Ectodermal cell (in vitro differentiated cells): ENCODE data around the gene IFT172. TPM values are rescaled to one million over a fixed set of nuclear protein-coding genes. Genes with fewer than 3 reads are reported as not detected.
"Not testable (repeated sequence)": the region's sequence is repeated elsewhere in the genome, so short reads cannot be mapped to it uniquely, and the experiment has no call there.

ENCODE experiments used
- H3K27ac ChIP-seq: 2 replicates; pipeline ENCODE4 v1.7.0; 2013; ENCODE audit warnings: mild to moderate bottlenecking, low read depth, low read length; ENCODE audit not compliant: insufficient read depth, poor library complexity, severe bottlenecking
- H3K27me3 ChIP-seq: 2 replicates; pipeline ENCODE4 v1.7.0; 2013; ENCODE audit warnings: mild to moderate bottlenecking, low read length; ENCODE audit not compliant: insufficient read depth, control insufficient read depth, poor library complexity, severe bottlenecking
- H3K36me3 ChIP-seq: one replicate; pipeline ENCODE4 v1.7.0; 2013; ENCODE audit warnings: low read length; ENCODE audit not compliant: control insufficient read depth, insufficient read depth
- H3K4me1 ChIP-seq: one replicate; pipeline ENCODE4 v1.7.0; 2013; ENCODE audit warnings: low read length; ENCODE audit not compliant: control insufficient read depth, insufficient read depth
- H3K4me3 ChIP-seq: 2 replicates; pipeline ENCODE4 v1.7.0; 2013; ENCODE audit warnings: low read depth, low read length, control low read depth; ENCODE audit not compliant: insufficient read depth
- H3K9me3 ChIP-seq: 2 replicates; pipeline ENCODE4 v1.7.0; 2013; ENCODE audit warnings: mild to moderate bottlenecking, low read length, moderate library complexity; ENCODE audit not compliant: control insufficient read depth
- WGBS, 2 experiments: methylation state at CpG; one replicate each; pipeline ENCODE4 v1.1.7; 2013; ENCODE audit warnings: missing lambda C conversion rate in 2 of 2; 5-methylcytosine and 5-hydroxymethylcytosine counted together
- polyA plus RNA-seq, 4 experiments: library from polyadenylated mRNA; stranded (reverse); fragments of 50-300 nt; gene quantifications; one replicate each; pipeline ENCODE4 v1.2.3, GENCODE V29; 2013

The IFT172 gene, protein sequence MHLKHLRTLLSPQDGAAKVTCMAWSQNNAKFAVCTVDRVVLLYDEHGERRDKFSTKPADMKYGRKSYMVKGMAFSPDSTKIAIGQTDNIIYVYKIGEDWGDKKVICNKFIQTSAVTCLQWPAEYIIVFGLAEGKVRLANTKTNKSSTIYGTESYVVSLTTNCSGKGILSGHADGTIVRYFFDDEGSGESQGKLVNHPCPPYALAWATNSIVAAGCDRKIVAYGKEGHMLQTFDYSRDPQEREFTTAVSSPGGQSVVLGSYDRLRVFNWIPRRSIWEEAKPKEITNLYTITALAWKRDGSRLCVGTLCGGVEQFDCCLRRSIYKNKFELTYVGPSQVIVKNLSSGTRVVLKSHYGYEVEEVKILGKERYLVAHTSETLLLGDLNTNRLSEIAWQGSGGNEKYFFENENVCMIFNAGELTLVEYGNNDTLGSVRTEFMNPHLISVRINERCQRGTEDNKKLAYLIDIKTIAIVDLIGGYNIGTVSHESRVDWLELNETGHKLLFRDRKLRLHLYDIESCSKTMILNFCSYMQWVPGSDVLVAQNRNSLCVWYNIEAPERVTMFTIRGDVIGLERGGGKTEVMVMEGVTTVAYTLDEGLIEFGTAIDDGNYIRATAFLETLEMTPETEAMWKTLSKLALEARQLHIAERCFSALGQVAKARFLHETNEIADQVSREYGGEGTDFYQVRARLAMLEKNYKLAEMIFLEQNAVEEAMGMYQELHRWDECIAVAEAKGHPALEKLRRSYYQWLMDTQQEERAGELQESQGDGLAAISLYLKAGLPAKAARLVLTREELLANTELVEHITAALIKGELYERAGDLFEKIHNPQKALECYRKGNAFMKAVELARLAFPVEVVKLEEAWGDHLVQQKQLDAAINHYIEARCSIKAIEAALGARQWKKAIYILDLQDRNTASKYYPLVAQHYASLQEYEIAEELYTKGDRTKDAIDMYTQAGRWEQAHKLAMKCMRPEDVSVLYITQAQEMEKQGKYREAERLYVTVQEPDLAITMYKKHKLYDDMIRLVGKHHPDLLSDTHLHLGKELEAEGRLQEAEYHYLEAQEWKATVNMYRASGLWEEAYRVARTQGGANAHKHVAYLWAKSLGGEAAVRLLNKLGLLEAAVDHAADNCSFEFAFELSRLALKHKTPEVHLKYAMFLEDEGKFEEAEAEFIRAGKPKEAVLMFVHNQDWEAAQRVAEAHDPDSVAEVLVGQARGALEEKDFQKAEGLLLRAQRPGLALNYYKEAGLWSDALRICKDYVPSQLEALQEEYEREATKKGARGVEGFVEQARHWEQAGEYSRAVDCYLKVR (N-terminal part only)
- polyA plus RNA-seq (2013, experiment 1 of 4), result 30.8 TPM
- 32.6 TPM for polyA plus RNA-seq (2013, experiment 2 of 4)
- 21.4 TPM for polyA plus RNA-seq (2013, experiment 3 of 4)
- polyA plus RNA-seq (2013, experiment 4 of 4), result 24.1 TPM

- no peaks in the 10 kb centered on the region for H3K9me3 ChIP-seq
- H3K4me3 ChIP-seq, result peak within 1 kb of the TSS; percentile 78
- H3K27me3 ChIP-seq, result peaks cover 16% of the 10 kb centered on the region
- H3K4me1 ChIP-seq, result peaks cover 3% of the 10 kb centered on the region
- H3K36me3 ChIP-seq, result no peaks in the 10 kb centered on the region
- 12% methylated on average over 43 of the region's 43 CpGs for WGBS, 2 experiments
- peak within 1 kb of the TSS; percentile 1 for H3K27ac ChIP-seq
These were observed at the start of gene IFT172 for GRCh38 chr2:27489498-27490397. Gene IFT172 (minus strand): TSS chr2:27489743. CDS start chr2:27489653, 90 bp downstream.

GRCh38 chr2:27538839-27539450, 49.4 kb upstream of the IFT172 start:
- H3K36me3 ChIP-seq, H3K9me3 ChIP-seq, H3K4me1 ChIP-seq, H3K27me3 ChIP-seq, H3K27ac ChIP-seq, H3K4me3 ChIP-seq: not testable (repeated sequence)
- 70% methylated on average over 2 of the region's 6 CpGs; no CpG with 5 or more reads in 1 of the 2 experiments for WGBS, 2 experiments

DNA sequence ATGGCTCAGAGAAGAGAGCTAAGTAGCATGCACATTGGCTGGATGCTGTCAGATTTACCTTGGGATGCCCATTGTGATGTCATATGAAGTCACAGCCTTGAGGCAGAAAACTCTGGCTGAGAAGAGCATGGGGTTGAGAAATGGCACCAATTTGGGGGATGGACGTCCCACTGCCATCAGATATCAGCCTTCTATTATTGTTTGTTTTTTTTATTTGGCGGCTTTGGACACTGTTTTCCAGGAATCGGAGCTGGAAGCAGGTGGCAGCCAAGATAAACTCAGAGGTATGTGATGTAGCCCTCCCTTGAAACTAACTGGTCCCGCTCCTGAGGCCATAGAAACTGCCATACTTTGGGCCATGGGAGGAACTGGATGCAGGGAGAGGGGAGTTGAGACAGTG, 47.7 kb upstream of the IFT172 start:
- no peaks in the 10 kb centered on the region for H3K36me3 ChIP-seq
- WGBS, 2 experiments, result 85% methylated on average over 4 of the region's 4 CpGs
- no peaks in the 10 kb centered on the region for H3K9me3 ChIP-seq

DNA sequence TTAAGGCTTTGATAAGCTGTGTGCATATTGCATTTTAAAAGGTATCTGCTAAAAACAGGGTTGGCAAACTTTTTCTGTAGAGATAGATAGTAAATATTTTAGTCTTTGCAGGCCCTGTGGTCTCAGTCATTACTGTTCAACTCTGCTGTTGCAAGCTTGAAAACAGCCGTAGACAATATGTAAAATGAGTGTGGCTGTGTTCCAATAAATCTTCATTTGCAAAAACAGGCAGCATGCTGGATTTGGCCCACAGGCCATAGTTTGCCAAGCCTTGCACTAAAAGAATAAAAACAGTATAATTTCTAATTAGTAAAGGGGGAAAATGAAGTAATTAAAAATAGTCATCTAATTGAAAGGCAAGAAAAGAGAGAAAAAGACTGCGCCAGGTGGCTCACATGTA, 42.4 kb upstream of the IFT172 start:
- Histone ChIP-seq H3K36me3 (no peaks in the 10 kb centered on the region), H3K4me3 (no peak overlapping the region), H3K9me3 (no peaks in the 10 kb centered on the region), H3K27ac (no peak overlapping the region), H3K27me3 (no peaks in the 10 kb centered on the region), H3K4me1 (no peaks in the 10 kb centered on the region)
- WGBS, 2 experiments, result 90 to 95% methylated on average over 2 of the region's 2 CpGs

More for the DNA sequence above, 47.7 kb upstream of the IFT172 start:
- H3K27ac ChIP-seq, result no peak overlapping the region
- H3K4me3 ChIP-seq, result no peak overlapping the region
- H3K4me1 ChIP-seq, result no peaks in the 10 kb centered on the region
- H3K27me3 ChIP-seq, result no peaks in the 10 kb centered on the region

DNA sequence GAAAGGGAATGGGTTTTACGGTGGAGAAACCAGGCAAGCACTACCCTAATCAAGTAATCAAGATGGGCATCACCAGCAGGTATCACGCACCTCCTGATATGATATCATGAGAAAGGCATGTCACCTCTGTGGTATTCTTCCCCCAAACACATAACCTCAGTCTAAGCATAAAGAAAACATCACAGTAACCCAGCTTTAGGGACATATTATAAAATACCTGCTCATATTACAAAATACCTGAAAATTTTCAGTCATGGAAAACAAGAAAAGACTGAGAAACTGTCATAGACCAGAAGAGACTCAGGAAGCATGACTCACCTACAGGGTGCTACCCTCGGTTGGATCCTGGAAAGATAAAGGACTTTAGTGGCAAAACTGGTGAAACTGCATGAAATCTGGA, 37.6 kb upstream of the IFT172 start:
- WGBS, 2 experiments, result 65 to 78% methylated on average over 2 to 3 of the region's 3 CpGs
- Histone ChIP-seq H3K27me3 (no peaks in the 10 kb centered on the region), H3K9me3 (no peaks in the 10 kb centered on the region), H3K27ac (no peak overlapping the region), H3K4me3 (no peak overlapping the region), H3K36me3 (no peaks in the 10 kb centered on the region), H3K4me1 (no peaks in the 10 kb centered on the region)

- WGBS, 2 experiments, result 95% methylated on average over 7 of the region's 7 CpGs
- no peaks in the 10 kb centered on the region for H3K27me3 ChIP-seq
- H3K36me3 ChIP-seq, result no peaks in the 10 kb centered on the region
- no peak overlapping the region for H3K4me3 ChIP-seq
- no peak overlapping the region for H3K27ac ChIP-seq
- no peaks in the 10 kb centered on the region for H3K9me3 ChIP-seq
- H3K4me1 ChIP-seq, result no peaks in the 10 kb centered on the region
These were observed 32.9 kb upstream of the IFT172 start for GRCh38 chr2:27522400-27522945.

DNA sequence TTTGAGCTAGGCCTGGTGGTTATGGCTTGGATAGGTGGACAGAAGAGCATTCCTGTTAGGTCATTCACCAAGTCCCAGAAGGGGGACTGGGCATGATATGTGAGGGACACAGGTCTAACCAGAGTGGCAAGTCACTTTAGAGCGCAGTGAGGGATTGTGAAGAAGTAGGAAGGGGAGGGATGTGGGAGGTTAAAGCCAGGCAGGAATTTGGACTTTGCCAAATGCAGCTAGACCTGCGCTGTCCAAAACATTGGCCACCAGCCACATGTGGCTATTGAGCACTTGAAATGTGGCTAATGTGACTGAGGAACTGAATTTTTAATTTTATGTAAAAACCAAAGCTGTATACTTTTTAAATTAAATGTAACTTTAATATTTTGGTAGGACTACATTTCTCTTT, 30.8 kb upstream of the IFT172 start:
- H3K27ac ChIP-seq, result no peak overlapping the region
- H3K4me3 ChIP-seq, result no peak overlapping the region
- no peaks in the 10 kb centered on the region for H3K36me3 ChIP-seq
- no peaks in the 10 kb centered on the region for H3K9me3 ChIP-seq
- H3K4me1 ChIP-seq, result no peaks in the 10 kb centered on the region
- H3K27me3 ChIP-seq, result no peaks in the 10 kb centered on the region
- 95 to 98% methylated on average over 2 of the region's 2 CpGs for WGBS, 2 experiments

DNA sequence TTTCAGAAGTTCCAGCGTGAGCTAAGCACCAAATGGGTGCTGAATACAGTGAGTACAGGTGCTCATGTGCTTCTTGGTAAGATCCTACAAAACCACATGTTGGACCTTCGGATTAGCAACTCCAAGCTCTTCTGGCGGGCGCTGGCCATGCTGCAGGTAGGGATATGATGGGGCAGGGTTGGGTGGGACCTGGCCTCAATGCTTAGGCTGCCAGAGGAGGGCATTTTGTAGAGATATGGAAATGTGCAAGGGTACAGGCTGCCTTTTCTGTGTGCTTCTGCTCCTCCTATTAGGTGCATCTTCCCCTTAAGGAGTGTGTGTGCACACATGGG, 29.2 kb upstream of the IFT172 start:
- H3K27ac ChIP-seq, result no peak overlapping the region
- H3K27me3 ChIP-seq, result no peaks in the 10 kb centered on the region
- WGBS, 2 experiments, result 94% methylated on average over 4 of the region's 4 CpGs

More for the DNA sequence above, 29.2 kb upstream of the IFT172 start:
- no peaks in the 10 kb centered on the region for H3K4me1 ChIP-seq
- no peaks in the 10 kb centered on the region for H3K36me3 ChIP-seq
- H3K4me3 ChIP-seq, result no peak overlapping the region
- H3K9me3 ChIP-seq, result no peaks in the 10 kb centered on the region
